Fibroblast of pulmonary artery (primary cell): ENCODE results near the gene AQP12A.
"Not testable (repeated sequence)": the region's sequence is repeated elsewhere in the genome, so short reads cannot be mapped to it uniquely, and the experiment has no call there.

ENCODE experiments used
- DNase-seq: peaks from one replicate; pipeline ENCODE4 v3.0.0-alpha.2; 2010; ENCODE audit warnings: low read depth
- H3K4me3 ChIP-seq: replicated peaks from 2 replicates; pipeline ENCODE4 v1.5.1; 2011; ENCODE audit warnings: low read depth, mild to moderate bottlenecking, control low read depth, low read length, moderate library complexity
- CTCF ChIP-seq: IDR thresholded peaks from 2 replicates; pipeline ENCODE4 v1.5.1; 2011; ENCODE audit warnings: mild to moderate bottlenecking, control low read depth, low read length, inconsistent platforms; ENCODE audit errors: missing control alignments

AQP12A gene

GRCh38 chr2:240691631-240692420 lies at the start of gene AQP12A:
TSS of gene AQP12A (plus strand) at chr2:240691866. CDS start at chr2:240691914, 48 bp downstream.
- not testable (repeated sequence) for H3K4me3 ChIP-seq, DNase-seq

GRCh38 chr2:240642061-240642805 lies 49.4 kb upstream of the AQP12A start:
- no peak overlapping the region for H3K4me3 ChIP-seq
- TF ChIP-seq CTCF, result no peak
- no peak for DNase-seq

GRCh38 chr2:240642806-240643092 lies 48.9 kb upstream of the AQP12A start:
- H3K4me3 ChIP-seq, result no peak overlapping the region
- TF ChIP-seq CTCF, result no peak
- DNase-seq, result no peak

- no peak for DNase-seq
- H3K4me3 ChIP-seq, result no peak overlapping the region
- no peak for TF ChIP-seq CTCF
Measured at GRCh38 chr2:240643093-240643810, 48.4 kb upstream of the AQP12A start.

GRCh38 chr2:240643811-240644150 lies 47.9 kb upstream of the AQP12A start:
- DNase-seq, result no peak
- no peak for TF ChIP-seq CTCF
- H3K4me3 ChIP-seq, result no peak overlapping the region

- no peak overlapping the region for H3K4me3 ChIP-seq
- TF ChIP-seq CTCF, result no peak
- no peak for DNase-seq
Measured at GRCh38 chr2:240644171-240644651, 47.5 kb upstream of the AQP12A start.

GRCh38 chr2:240644859-240645301 lies 46.8 kb upstream of the AQP12A start:
- TF ChIP-seq CTCF, result no peak
- no peak for DNase-seq

More at GRCh38 chr2:240644859-240645301, 46.8 kb upstream of the AQP12A start:
- H3K4me3 ChIP-seq, result no peak overlapping the region
